Fibroblast of villous mesenchyme (primary cell): ENCODE results near the gene PEX3. TPM values are rescaled to one million over a fixed set of nuclear protein-coding genes. Genes with fewer than 3 reads are reported as not detected.

Source experiments
- DNase-seq: peaks from one replicate; pipeline ENCODE4 v3.0.0-alpha.2; 2010; ENCODE audit warnings: low read depth
- H3K4me3 ChIP-seq: 2 replicates; pipeline ENCODE4 v1.5.1; 2011; ENCODE audit warnings: low read depth, mild to moderate bottlenecking, low read length
- CTCF ChIP-seq: IDR thresholded peaks from 2 replicates; pipeline ENCODE4 v1.5.1; 2012; ENCODE audit warnings: low read depth, mild to moderate bottlenecking, low read length; ENCODE audit not compliant: insufficient read depth
- total RNA-seq: library from RNA; depleted of rRNA; stranded (reverse); fragments of >200 nt; gene quantifications from 2 replicates; pipeline ENCODE4 v1.2.3, GENCODE V29; 2012

The PEX3 gene
- total RNA-seq, 1 donor: 24.6 TPM

GRCh38 chr6:143525356-143525755 is 74.8 kb downstream of the PEX3 start:
- no peak for DNase-seq
- no peak for TF ChIP-seq CTCF

GRCh38 chr6:143527677-143528076 is 77.1 kb downstream of the PEX3 start:
- H3K4me3 ChIP-seq: no peak overlapping the region
- TF ChIP-seq CTCF: no peak
- DNase-seq: no peak

More at GRCh38 chr6:143525356-143525755, 74.8 kb downstream of the PEX3 start:
- no peak overlapping the region for H3K4me3 ChIP-seq

- no peak overlapping the region for H3K4me3 ChIP-seq
- no peak for TF ChIP-seq CTCF
- no peak for DNase-seq
These were observed 77.7 kb downstream of the PEX3 start for GRCh38 chr6:143528164-143528811.

GRCh38 chr6:143529095-143529494 is 78.5 kb downstream of the PEX3 start:
- TF ChIP-seq CTCF: no peak
- no peak for DNase-seq
- no peak overlapping the region for H3K4me3 ChIP-seq

- no peak for TF ChIP-seq CTCF
- DNase-seq: no peak
- H3K4me3 ChIP-seq: no peak overlapping the region
These were observed 81.3 kb downstream of the PEX3 start for GRCh38 chr6:143531720-143532499.

- TF ChIP-seq CTCF: no peak
- H3K4me3 ChIP-seq: no peak overlapping the region
- DNase-seq: no peak
These were observed 84.6 kb downstream of the PEX3 start for GRCh38 chr6:143535189-143535614.

GRCh38 chr6:143536461-143536865 is 85.9 kb downstream of the PEX3 start:
- peak overlapping the region; percentile 59 for H3K4me3 ChIP-seq
- DNase-seq: peak; percentile 21
- no peak for TF ChIP-seq CTCF
